ENCODE results near the gene STK39.

STK39 gene

DNA sequence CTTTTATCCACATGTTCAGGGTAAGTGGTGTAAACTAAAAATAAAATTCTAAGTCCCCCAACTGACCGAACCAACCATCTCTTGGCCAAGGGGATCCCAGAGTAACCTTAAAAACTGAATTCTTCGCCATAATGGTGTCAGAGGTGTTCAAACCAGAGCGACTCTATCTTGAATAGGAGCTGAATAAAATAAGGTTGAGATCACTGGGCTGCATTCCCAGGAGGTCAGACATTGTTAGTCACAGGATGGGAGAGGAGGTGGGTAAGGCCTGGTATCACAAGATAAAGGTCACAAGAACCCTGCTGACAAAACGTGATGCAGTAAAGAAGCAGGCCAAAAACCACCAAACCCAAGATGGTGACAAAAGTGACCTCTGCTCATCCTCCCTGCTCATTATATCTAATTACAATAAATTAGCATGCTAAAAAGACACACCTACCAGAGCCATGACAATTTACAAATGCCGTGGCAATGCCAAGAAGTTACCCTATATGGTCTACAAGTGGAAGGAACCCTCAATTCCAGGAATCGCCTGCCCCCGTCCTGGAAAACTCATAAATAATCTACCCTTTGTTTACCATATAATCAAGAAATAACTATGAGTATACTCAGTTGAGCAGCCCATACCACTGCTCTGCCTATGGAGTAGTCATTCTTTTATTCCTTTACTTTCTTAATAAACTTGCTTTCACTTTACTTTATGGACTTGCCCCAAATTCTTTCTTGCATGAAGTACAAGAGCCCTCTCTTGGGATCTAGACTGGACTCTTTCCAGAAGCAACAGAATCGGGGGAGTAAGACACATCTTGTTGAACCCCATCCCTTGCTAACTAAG lies 302.4 kb downstream of the STK39 start:
- DNase-seq, result no peak

DNA sequence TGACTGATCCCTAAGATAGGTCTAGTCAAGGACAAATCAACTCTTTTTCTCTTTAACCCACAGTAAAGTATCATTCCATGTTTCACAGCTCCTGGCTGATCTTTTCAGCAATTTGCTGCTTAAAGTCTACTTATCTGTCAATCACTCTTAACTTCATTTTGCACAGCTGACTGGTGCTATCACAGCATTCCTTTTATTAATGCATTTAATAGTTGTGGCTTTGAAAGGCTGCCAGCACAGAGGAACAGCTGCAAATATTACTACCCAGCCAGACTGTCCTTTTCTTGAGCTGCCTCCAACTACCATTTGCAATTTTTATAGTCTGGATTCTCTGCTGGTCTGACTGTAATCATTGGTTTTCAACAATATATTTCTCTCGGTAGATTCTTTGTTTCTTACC lies 303.5 kb downstream of the STK39 start:
- no peak for DNase-seq

GRCh38 chr2:167943368-167943767 lies 304.0 kb downstream of the STK39 start:
- no peak for DNase-seq

GRCh38 chr2:167942366-167943081 lies 304.9 kb downstream of the STK39 start:
- no peak for DNase-seq

- DNase-seq, result no peak
These were observed 305.8 kb downstream of the STK39 start for GRCh38 chr2:167941604-167942003.

DNA sequence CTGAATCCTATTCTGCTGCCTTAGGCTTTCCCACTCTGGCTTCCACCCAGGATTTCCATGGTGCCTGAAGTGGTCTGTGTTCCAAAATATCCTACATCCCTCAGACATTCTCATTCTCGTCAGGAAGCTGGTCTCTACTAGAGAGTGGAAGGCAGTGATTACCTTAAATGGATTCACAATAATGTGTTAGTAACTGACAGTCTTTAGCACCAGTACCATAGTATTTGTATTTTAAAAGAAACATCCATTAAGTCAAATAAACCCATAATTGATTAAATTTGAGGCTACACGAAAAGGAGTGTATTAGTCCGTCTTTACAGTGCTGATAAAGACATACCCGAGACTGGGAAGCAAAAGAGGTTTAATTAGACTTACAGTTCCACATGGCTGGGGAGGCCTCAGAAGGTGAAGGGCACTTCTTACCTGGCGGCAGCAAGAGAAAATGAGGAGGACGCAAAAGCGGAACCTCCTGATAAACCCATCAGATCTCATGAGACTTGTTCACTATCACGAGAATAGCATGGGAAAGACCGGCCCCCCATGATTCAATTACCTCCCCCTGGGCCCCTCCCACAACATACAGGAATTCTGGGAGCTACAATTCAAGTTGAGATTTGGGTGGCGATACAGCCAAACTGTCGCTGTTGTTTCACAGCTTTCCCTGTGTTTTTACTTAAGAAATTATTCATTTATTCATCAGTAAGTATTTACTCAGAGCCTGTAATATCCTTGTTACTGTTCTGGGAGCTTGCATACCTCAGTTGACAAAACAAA lies 306.5 kb downstream of the STK39 start:
- DNase-seq, result no peak

GRCh38 chr2:167940346-167940725 lies 307.1 kb downstream of the STK39 start:
- DNase-seq, result no peak

GRCh38 chr2:167939514-167940345 lies 307.7 kb downstream of the STK39 start:
- DNase-seq, result no peak

DNA sequence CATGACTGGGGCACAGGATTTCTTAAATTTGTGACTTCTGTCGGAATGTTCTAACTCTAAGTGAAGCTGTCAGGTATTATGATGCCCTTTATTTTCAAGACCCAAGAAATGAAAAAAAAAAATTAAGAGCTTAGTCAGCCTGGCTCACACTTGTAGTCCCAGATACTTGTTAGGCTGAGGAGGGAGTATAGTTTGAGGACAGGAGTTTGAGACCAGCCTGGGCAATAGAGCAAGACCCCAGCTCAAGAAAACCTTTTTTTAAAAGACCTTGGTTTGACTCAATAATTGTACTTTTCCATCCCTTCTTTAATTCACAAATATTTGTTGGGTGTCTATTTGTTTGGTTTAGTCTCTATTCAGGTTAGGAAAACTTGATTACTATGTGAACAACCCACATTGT lies 310.0 kb downstream of the STK39 start:
- DNase-seq, result no peak

DNA sequence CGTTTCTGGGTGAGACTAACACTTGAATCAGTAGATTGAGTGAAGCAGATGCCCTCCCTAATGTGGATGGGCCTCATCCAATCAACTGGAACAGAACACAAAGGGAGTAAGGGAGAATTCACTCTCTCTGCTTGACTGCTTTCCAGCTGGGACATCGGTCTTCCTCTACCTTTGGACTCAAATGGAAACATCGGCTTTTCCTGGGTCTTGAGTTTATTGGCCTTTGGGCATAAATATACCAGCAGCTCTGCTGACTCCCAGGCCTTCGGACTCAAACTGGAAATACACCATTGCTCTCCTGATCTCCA lies 311.6 kb downstream of the STK39 start:
- no peak for DNase-seq

- no peak for DNase-seq
These were observed 314.1 kb downstream of the STK39 start for GRCh38 chr2:167933097-167933814.

- DNase-seq, result no peak
These were observed 315.2 kb downstream of the STK39 start for GRCh38 chr2:167932123-167932693.

DNA sequence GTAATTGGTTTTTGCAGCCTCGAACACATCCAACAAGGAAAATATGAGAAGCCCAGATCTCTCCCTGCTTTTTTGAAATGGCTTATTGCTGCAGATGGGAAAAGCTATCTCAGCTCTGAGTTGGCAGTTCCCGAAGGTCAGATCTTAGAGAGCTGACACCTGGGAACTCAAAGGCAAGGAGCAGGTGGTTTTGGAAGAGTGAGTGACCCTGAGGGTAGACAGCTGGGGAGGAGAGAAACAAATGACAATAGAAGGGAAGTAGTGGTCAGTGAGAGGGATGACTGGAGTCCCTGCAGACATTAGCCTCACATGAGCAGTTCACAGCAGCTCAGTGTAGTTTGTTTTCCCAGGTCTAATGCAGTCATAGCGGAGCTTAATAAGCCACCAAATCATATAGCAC lies 317.9 kb downstream of the STK39 start:
- no peak for DNase-seq

DNA sequence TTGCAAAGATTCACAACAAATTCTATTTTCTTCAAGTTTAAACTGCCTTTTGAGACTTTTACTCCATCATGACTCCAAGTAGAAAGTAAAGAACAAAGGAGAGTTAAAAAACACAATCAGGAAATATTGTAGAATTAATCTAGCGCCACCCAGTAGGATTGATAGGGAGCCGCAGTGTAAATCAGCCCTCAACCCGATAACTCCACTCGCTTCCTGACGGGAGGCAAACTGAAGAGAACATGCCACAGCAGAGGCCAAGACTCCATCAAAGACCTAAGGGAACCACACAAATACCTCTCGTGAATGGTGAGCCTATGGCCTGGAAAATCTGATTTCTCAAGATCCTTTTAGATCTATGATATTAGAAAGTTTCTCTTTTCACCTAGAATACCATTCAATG lies 319.0 kb downstream of the STK39 start:
- no peak for DNase-seq

GRCh38 chr2:167925758-167926157 lies 321.6 kb downstream of the STK39 start:
- no peak for DNase-seq

GRCh38 chr2:167924556-167924955 lies 322.8 kb downstream of the STK39 start:
- DNase-seq, result no peak

DNA sequence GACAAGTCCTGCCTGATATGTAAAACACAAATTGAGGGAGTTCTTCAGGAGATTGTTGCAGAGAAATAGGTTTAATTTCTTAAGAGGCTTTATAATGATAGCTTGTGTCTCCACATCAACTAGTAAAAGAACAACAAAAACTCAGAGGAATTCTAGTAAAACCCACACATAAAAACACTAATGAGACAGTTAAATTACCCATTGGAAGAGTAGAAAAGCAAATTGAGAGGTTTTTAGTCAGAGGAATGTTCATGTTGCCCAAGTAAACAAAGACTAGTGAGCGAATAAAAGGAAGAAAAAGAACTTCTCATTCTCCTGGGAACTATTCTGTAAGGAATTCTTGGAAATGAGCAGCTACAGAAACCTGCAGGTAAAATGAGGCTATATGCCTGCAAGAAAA lies 330.6 kb downstream of the STK39 start:
- no peak for DNase-seq

GRCh38 chr2:167914969-167915368 lies 332.4 kb downstream of the STK39 start:
- no peak for DNase-seq

DNA sequence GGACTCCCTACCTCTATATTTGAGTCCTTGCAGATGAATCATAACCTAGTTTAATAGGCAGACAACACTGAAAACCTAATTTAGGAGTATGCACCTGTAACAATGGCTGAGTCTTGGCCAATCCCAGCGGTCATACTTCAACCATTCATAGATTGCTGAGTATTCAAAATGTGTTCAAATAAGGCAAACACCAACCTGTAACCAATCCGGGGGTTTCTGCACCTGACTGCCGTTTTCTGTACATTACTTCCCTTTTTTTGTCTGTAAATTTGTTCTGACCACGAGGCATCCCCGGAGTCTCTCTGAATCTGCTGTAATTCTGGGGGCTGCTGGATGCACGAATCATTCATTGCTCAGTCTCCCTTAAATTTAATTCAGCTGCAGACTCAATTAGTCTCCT lies 338.6 kb downstream of the STK39 start:
- DNase-seq, result no peak

- no peak for DNase-seq
These were observed 341.7 kb downstream of the STK39 start for GRCh38 chr2:167905668-167906067.

Measured in CD4-positive, alpha-beta T cell treated with Interleukin-4 for 4 hours (primary cell).